IMR-90 (cell line): ENCODE results near the gene ATP1B3.

Experiments used
- CEBPB ChIP-seq: IDR thresholded peaks from 2 replicates; pipeline ENCODE4 v1.6.1; 2012; ENCODE audit warnings: low read depth, low read length, improper control_type of control experiment
- MAFK ChIP-seq: IDR thresholded peaks from 2 replicates; pipeline ENCODE4 v1.6.1; 2012; ENCODE audit warnings: low read depth, low read length, improper control_type of control experiment
- POLR2A ChIP-seq: IDR thresholded peaks from 2 replicates; pipeline ENCODE4 v1.6.1; 2012; ENCODE audit warnings: mild to moderate bottlenecking, low read depth, low read length
- RFX5 ChIP-seq: IDR thresholded peaks from 2 replicates; pipeline ENCODE4 v1.8.0; 2012; ENCODE audit warnings: low read depth, mild to moderate bottlenecking, low read length, moderate library complexity
- TF ChIP-seq, protein P1 (sequence below): conservative IDR thresholded peaks from 2 replicates; pipeline ENCODE4 v1.5.1; 2012; ENCODE audit warnings: mild to moderate bottlenecking, low read depth, low read length, improper control_type of control experiment
- TF ChIP-seq, protein P2 (sequence below): fragments of 150-350 bp; IDR thresholded peaks from 2 replicates; pipeline ENCODE4 v1.6.1; 2017; ENCODE audit warnings: mild to moderate bottlenecking, antibody characterized with exemption, low read length, low read depth

- TF ChIP-seq, protein P1, sequence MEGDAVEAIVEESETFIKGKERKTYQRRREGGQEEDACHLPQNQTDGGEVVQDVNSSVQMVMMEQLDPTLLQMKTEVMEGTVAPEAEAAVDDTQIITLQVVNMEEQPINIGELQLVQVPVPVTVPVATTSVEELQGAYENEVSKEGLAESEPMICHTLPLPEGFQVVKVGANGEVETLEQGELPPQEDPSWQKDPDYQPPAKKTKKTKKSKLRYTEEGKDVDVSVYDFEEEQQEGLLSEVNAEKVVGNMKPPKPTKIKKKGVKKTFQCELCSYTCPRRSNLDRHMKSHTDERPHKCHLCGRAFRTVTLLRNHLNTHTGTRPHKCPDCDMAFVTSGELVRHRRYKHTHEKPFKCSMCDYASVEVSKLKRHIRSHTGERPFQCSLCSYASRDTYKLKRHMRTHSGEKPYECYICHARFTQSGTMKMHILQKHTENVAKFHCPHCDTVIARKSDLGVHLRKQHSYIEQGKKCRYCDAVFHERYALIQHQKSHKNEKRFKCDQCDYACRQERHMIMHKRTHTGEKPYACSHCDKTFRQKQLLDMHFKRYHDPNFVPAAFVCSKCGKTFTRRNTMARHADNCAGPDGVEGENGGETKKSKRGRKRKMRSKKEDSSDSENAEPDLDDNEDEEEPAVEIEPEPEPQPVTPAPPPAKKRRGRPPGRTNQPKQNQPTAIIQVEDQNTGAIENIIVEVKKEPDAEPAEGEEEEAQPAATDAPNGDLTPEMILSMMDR = no peak
- TF ChIP-seq POLR2A = no peak
- TF ChIP-seq, protein P2, sequence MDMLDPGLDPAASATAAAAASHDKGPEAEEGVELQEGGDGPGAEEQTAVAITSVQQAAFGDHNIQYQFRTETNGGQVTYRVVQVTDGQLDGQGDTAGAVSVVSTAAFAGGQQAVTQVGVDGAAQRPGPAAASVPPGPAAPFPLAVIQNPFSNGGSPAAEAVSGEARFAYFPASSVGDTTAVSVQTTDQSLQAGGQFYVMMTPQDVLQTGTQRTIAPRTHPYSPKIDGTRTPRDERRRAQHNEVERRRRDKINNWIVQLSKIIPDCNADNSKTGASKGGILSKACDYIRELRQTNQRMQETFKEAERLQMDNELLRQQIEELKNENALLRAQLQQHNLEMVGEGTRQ = no peak
- no peak for TF ChIP-seq RFX5
- no peak for TF ChIP-seq CEBPB
- no peak for TF ChIP-seq MAFK
Observed at GRCh38 chr3:141945726-141946485, 69.5 kb downstream of the ATP1B3 start.
